Smooth muscle cell (in vitro differentiated cells): ENCODE measurements around the gene ZNF566. TPM values are rescaled to one million over a fixed set of nuclear protein-coding genes. Genes with fewer than 3 reads are reported as not detected.

Experiments
- DNase-seq: peaks from one replicate; lab custom pipeline; 2025; ENCODE audit not compliant: unreplicated experiment; lab: John Stamatoyannopoulos, UW
- H2AFZ ChIP-seq: fragments of 200-600 bp; sonication (generic); 2 replicates; pipeline ENCODE4 v1.6.0; 2016; ENCODE audit warnings: antibody characterized with exemption, low read depth, mild to moderate bottlenecking
- H3F3A ChIP-seq: fragments of 200-600 bp; sonication (generic); 2 replicates; pipeline ENCODE4 v1.6.0; 2017; ENCODE audit warnings: antibody characterized with exemption, low read depth
- H3K27ac ChIP-seq: fragments of 200-600 bp; sonication (generic); 2 replicates; pipeline ENCODE4 v1.5.1; 2016; ENCODE audit warnings: low read depth, mild to moderate bottlenecking
- H3K27me3 ChIP-seq: fragments of 200-600 bp; sonication (generic); 2 replicates; pipeline ENCODE4 v1.6.1; 2016; ENCODE audit warnings: low read depth, mild to moderate bottlenecking
- H3K36me3 ChIP-seq: fragments of 200-600 bp; sonication (generic); 2 replicates; pipeline ENCODE4 v1.5.1; 2016; ENCODE audit warnings: low read depth
- H3K4me1 ChIP-seq: fragments of 200-600 bp; sonication (generic); 2 replicates; pipeline ENCODE4 v1.5.1; 2016; ENCODE audit warnings: low read depth
- H3K4me2 ChIP-seq: fragments of 200-600 bp; sonication (generic); 2 replicates; pipeline ENCODE4 v1.6.0; 2016; ENCODE audit warnings: mild to moderate bottlenecking
- H3K4me3 ChIP-seq: fragments of 200-600 bp; sonication (generic); 2 replicates; pipeline ENCODE4 v1.5.1; 2016; ENCODE audit warnings: mild to moderate bottlenecking
- H3K79me2 ChIP-seq: fragments of 200-600 bp; sonication (generic); 2 replicates; pipeline ENCODE4 v1.6.0; 2016; ENCODE audit warnings: low read depth, mild to moderate bottlenecking
- H3K9ac ChIP-seq: fragments of 200-600 bp; sonication (generic); 2 replicates; pipeline ENCODE4 v1.6.0; 2016; ENCODE audit warnings: low read depth
- H3K9me3 ChIP-seq: fragments of 200-600 bp; sonication (generic); replicated peaks from 2 replicates; pipeline ENCODE4 v1.5.1; 2016; ENCODE audit warnings: low read depth
- H4K20me1 ChIP-seq: fragments of 200-600 bp; sonication (generic); 2 replicates; pipeline ENCODE4 v1.6.0; 2016; ENCODE audit warnings: low read depth
- CTCF ChIP-seq: fragments of 200-600 bp; sonication (generic); IDR thresholded peaks from 2 replicates; pipeline ENCODE4 v1.5.1; 2017; ENCODE audit warnings: borderline replicate concordance, mild to moderate bottlenecking, antibody characterized with exemption; ENCODE audit not compliant: insufficient read depth, poor library complexity, severe bottlenecking
- WGBS: methylation state at CpG from one replicate; pipeline ENCODE4 v1.1.7; 2016; ENCODE audit warnings: low lambda C conversion rate; 5-methylcytosine and 5-hydroxymethylcytosine counted together
- polyA plus RNA-seq: library from polyadenylated mRNA; unstranded; fragments of >200 nt; fragmentation: Nextera tagmentation; extraction: Ambion mirVana; gene quantifications from 2 replicates; pipeline ENCODE4 v1.2.1, GENCODE V29; 2016
- total RNA-seq: library from RNA; depleted of rRNA; stranded (reverse); fragments of >200 nt; gene quantifications from 2 replicates; pipeline ENCODE4 v1.2.3, GENCODE V29; 2014

Gene ZNF566
- total and polyA plus RNA-seq, 2 experiments from 2014 or later, result 3.5 to 6.9 TPM

- no peaks in the 10 kb centered on the region for H3K27me3 ChIP-seq
- no peak overlapping the region for H3K27ac ChIP-seq
- no peak for DNase-seq
- H4K20me1 ChIP-seq, result no peaks in the 10 kb centered on the region
- H3K36me3 ChIP-seq, result no peaks in the 10 kb centered on the region
- peak overlapping the region; percentile 92 for H3K4me2 ChIP-seq
- H3F3A ChIP-seq, result no peaks in the 10 kb centered on the region
- peak overlapping the region; percentile 91 for H3K4me3 ChIP-seq
- 60% methylated on average over 9 of the region's 9 CpGs for WGBS
- peak overlapping the region; percentile 98 for H3K9ac ChIP-seq
- no peak for TF ChIP-seq CTCF
- H2AFZ ChIP-seq, result peak overlapping the region; percentile 98
- H3K9me3 ChIP-seq, result no peaks in the 10 kb centered on the region
- peaks cover 41% of the 10 kb centered on the region for H3K79me2 ChIP-seq
- peaks cover 4% of the 10 kb centered on the region for H3K4me1 ChIP-seq
Observed at GRCh38 chr19:36488118-36488845, 1.1 kb downstream of the ZNF566 start.

- Histone ChIP-seq H3F3A (no peaks in the 10 kb centered on the region), H3K4me1 (no peaks in the 10 kb centered on the region), H3K27me3 (no peaks in the 10 kb centered on the region), H3K36me3 (no peaks in the 10 kb centered on the region), H3K9me3 (no peaks in the 10 kb centered on the region), H4K20me1 (no peaks in the 10 kb centered on the region), H3K79me2 (peaks cover 57% of the 10 kb centered on the region), H3K4me3 (no peak overlapping the region), H3K9ac (no peak overlapping the region), H2AFZ (no peak overlapping the region), H3K27ac (no peak overlapping the region), H3K4me2 (no peak overlapping the region)
- DNase-seq, result no peak
- 98% methylated on average over 6 of the region's 6 CpGs for WGBS
- TF ChIP-seq CTCF, result no peak
Observed at GRCh38 chr19:36483653-36484052, 5.7 kb downstream of the ZNF566 start.

GRCh38 chr19:36482876-36483275 lies 6.5 kb downstream of the ZNF566 start:
- Histone ChIP-seq H3K4me3 (no peak overlapping the region), H4K20me1 (no peaks in the 10 kb centered on the region), H3K27me3 (no peaks in the 10 kb centered on the region), H3K4me2 (no peak overlapping the region), H2AFZ (no peak overlapping the region), H3K9me3 (no peaks in the 10 kb centered on the region), H3K9ac (no peak overlapping the region), H3K36me3 (no peaks in the 10 kb centered on the region), H3K79me2 (peaks cover 52% of the 10 kb centered on the region), H3K27ac (no peak overlapping the region), H3F3A (no peaks in the 10 kb centered on the region), H3K4me1 (no peaks in the 10 kb centered on the region)
- DNase-seq, result no peak
- 87% methylated on average over 2 of the region's 2 CpGs for WGBS
- TF ChIP-seq CTCF, result no peak

GRCh38 chr19:36460046-36460445 lies 29.3 kb downstream of the ZNF566 start:
- no peak overlapping the region for H2AFZ ChIP-seq
- H3K4me2 ChIP-seq, result no peak overlapping the region
- 96% methylated on average over 1 of the region's 1 CpG for WGBS
- H3K9ac ChIP-seq, result no peak overlapping the region
- H3K36me3 ChIP-seq, result peaks cover 12% of the 10 kb centered on the region
- H4K20me1 ChIP-seq, result no peaks in the 10 kb centered on the region
- H3K4me1 ChIP-seq, result no peaks in the 10 kb centered on the region
- no peak for TF ChIP-seq CTCF
- peaks cover 8% of the 10 kb centered on the region for H3K9me3 ChIP-seq
- DNase-seq, result no peak
- H3K4me3 ChIP-seq, result no peak overlapping the region
- no peaks in the 10 kb centered on the region for H3K79me2 ChIP-seq
- no peaks in the 10 kb centered on the region for H3F3A ChIP-seq
- no peaks in the 10 kb centered on the region for H3K27me3 ChIP-seq
- no peak overlapping the region for H3K27ac ChIP-seq
